Right ventricle myocardium superior (tissue), 1 donor: Measurements from ENCODE around the gene PON1. TPM values are rescaled to one million over a fixed set of nuclear protein-coding genes. Genes with fewer than 3 reads are reported as not detected.

Source experiments
- ATAC-seq: fragments of 200-7000 bp; cut with Tn5 transposase; one replicate; pipeline ENCODE4 v1.9.1; 2020; ENCODE audit warnings: mild to moderate bottlenecking; ENCODE audit not compliant: poor library complexity
- DNase-seq: peaks from one replicate; pipeline ENCODE4 v3.0.0-alpha.2; 2020
- intact Hi-C: fragments of 100-400 bp; cut with DNase I; formaldehyde crosslinking; loops from one replicate; pipeline ENCODE4 v1.11.2; 2022
- total RNA-seq: library from RNA; stranded (reverse); fragmentation: NEBNext Ultra II Directional; extraction: Animal tissue kit (Norgen Biotek cat#: 25700); gene quantifications from one replicate; pipeline ENCODE4 v1.2.1, GENCODE V29; 2021
- donor health status: DM: no; HTN: yes; CAD: no; lungs with severe emphysema.

Gene PON1
- total RNA-seq, 1 donor from 2014 or later = not detected

DNA sequence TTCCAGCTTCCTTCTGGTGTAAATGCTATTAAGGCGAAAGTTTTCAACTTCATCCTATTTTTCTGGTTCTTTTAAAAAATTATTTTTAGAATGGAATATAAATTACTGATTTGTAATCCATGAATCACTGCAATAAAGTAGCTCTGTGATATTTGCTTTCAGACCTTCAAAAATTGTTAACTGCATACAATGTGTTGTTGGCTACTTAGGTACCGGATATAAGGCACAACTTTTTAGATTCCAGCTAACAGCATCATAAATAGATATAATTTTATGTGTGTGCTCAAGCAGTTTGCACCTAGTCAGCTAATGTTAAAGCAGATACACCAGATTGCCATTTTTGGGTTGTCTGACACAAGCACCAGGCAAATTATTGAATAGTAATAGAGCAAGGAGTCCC is 58.7 kb downstream of the PON1 start:
- no peak for ATAC-seq
- no peak for DNase-seq

DNA sequence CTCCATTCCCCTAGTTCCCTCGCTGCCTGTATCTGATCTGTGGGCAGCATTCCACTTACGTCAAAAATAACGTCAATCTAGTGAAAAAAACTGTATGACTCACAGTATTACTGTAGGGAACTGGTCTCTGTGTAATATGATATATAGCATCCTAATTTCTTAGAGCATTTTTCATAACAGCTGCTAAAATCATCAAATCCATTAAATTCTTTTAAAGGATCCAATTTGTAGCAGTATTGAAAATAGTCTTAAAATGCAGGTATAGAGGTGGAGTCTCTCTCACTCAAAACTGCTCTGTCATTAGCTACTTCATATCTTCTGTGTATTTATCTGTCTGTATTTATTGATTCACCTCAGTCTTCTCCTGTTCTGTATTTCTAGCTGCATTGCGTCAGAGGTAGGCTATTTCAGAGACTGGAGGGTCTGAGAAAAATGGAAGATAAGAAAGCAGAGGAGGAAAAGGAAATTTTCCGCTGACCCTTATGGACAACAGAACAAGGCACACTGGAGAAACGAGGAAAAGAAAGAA is 59.9 kb downstream of the PON1 start:
- intact Hi-C loops = no loop called here
- DNase-seq = no peak

More for the DNA sequence above, 58.7 kb downstream of the PON1 start:
- intact Hi-C loops = no loop called here

GRCh38 chr7:95263785-95264362 is 60.5 kb downstream of the PON1 start:
- intact Hi-C loops = no loop called here
- ATAC-seq = no peak
- DNase-seq = no peak

More for the DNA sequence above, 59.9 kb downstream of the PON1 start:
- ATAC-seq = no peak

DNA sequence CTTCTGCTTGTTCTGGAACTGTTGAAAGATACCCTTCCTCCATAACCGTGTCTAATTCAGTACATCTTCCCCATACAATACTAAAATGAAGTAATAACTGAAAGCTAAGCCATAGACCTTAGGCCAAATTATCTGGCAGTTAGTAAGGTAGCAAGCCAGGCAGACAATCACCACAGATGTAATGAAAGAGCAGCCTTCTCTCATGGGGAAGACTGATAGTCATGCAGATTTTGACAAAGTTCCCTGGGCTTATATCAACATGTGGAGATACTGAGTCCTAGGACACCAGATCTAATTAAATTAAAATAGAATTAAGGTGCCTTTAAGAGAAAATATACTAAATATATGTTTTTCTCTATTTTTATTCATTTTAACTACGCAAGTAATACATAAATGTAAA is 61.5 kb downstream of the PON1 start:
- intact Hi-C loops = no loop called here
- no peak for DNase-seq

GRCh38 chr7:95261895-95262415 is 62.4 kb downstream of the PON1 start:
- no peak for ATAC-seq
- DNase-seq = no peak
- intact Hi-C loops = no loop called here

More for the DNA sequence above, 61.5 kb downstream of the PON1 start:
- ATAC-seq = no peak

DNA sequence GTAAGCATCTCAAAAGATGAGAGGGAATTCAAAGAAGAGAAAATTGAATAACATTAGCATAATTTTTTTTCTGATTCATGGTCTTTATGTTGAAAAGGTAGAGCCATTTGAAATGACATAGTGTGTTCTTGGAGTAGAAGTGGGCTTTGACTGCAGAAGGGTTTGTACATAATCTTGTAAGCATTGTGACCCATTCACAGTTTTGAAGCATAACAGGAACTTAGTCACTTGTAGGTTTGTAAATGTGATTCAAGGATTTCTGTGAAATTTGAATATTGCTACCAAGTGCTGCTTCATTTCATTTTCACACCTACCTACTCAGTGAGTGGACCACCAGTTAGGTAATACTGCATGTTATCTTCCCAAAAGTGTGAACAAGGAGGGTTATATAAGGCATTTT is 68.6 kb downstream of the PON1 start:
- DNase-seq = no peak
- intact Hi-C loops = no loop called here
- ATAC-seq = no peak

DNA sequence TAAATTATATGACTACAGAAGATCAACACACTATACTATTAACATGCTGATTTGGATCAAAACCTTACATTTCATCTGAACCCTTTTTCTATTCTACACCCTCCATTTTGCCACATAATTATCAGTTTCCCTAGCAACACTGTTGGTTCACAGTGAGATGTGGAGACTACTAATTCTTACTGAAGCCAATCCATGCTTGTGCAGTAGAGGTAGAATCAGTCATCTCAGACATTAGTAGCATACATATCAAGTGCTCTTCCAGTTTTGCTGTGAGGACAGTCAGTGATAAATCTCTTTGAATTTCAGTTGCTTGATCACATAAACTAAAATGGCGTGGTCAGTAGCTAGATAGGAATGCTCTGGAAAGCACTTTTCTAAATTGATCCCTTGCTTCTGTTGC is 70.3 kb downstream of the PON1 start:
- intact Hi-C loops = no loop called here
- DNase-seq (no peak), ATAC-seq (no peak)

- DNase-seq = no peak
- ATAC-seq = no peak
- intact Hi-C loops = no loop called here
These were observed 72.4 kb downstream of the PON1 start for GRCh38 chr7:95251966-95252365.

DNA sequence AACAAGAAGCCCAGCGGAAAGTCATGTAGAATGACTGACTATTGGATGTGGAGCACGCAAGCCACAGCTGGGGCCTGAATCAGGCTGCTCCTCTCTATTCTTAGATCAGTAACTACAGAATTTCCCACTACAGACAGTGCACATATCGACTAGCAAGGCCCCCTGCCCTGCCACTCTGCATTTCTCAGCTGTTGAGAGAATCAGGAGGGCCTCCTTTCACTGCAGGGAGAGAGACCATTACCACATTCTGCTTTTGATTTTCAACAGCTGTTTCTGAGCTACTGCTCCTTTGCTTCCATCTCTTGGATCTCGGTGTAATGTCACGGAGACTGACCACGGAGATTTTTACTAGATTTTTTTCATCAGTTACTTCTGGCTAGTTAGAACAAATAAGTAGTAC is 73.8 kb downstream of the PON1 start:
- intact Hi-C loops = no loop called here
- ATAC-seq (no peak), DNase-seq (no peak)

Other genes with a start within 250 kb of the PON1 start
- 0.56 TPM for gene PON3, start 71.8 kb upstream of the PON1 start, total RNA-seq
- 38.9 TPM for gene PON2, start 110.5 kb upstream of the PON1 start, total RNA-seq
- gene ASB4, start 161.4 kb upstream of the PON1 start, total RNA-seq = 7.8 TPM